ENCODE data around the gene MIDN. TPM values are rescaled to one million over a fixed set of nuclear protein-coding genes. Genes with fewer than 3 reads are reported as not detected.
"Not testable (repeated sequence)": the region's sequence is repeated elsewhere in the genome, so short reads cannot be mapped to it uniquely, and the experiment has no call there.

The MIDN gene
- total RNA-seq, 2 donors from 2014 or later = 202 to 276 TPM

DNA sequence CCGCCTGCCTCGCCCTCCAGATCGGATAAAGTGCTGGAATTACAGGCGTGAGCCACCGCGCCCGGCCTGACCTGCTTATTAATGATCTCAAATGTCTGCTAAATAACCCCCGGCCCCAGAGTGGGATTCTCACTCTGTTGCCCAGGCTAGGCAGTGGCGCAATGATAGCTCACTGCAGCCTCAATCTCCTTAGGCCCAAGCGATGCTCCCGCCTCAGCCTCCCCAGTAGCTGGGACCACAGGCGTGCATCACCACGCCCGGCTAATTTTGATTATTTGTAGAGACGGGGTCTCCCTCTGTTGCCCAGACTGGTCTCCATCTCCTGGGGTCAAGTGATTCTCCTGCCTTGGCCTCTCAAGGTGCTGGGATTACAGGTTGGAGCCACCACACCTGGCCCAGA lies 7.5 kb upstream of the MIDN start:
- ATAC-seq (no peak), DNase-seq (peak in 1 of 2 donors; percentile 42)
- intact Hi-C loops (cut with DNase I, micrococcal nuclease) = no loop called here

GRCh38 chr19:1241417-1242095 lies 6.8 kb upstream of the MIDN start, which contains the start of gene ATP5F1D:
Gene ATP5F1D, plus strand, starts transcription at chr19:1241751. Its CDS starts 100 bp downstream, at chr19:1241851.
- peak; percentile 95 to 96 for DNase-seq
- ATAC-seq = peak; percentile 62
- intact Hi-C loops (cut with DNase I, micrococcal nuclease) = no loop called here

DNA sequence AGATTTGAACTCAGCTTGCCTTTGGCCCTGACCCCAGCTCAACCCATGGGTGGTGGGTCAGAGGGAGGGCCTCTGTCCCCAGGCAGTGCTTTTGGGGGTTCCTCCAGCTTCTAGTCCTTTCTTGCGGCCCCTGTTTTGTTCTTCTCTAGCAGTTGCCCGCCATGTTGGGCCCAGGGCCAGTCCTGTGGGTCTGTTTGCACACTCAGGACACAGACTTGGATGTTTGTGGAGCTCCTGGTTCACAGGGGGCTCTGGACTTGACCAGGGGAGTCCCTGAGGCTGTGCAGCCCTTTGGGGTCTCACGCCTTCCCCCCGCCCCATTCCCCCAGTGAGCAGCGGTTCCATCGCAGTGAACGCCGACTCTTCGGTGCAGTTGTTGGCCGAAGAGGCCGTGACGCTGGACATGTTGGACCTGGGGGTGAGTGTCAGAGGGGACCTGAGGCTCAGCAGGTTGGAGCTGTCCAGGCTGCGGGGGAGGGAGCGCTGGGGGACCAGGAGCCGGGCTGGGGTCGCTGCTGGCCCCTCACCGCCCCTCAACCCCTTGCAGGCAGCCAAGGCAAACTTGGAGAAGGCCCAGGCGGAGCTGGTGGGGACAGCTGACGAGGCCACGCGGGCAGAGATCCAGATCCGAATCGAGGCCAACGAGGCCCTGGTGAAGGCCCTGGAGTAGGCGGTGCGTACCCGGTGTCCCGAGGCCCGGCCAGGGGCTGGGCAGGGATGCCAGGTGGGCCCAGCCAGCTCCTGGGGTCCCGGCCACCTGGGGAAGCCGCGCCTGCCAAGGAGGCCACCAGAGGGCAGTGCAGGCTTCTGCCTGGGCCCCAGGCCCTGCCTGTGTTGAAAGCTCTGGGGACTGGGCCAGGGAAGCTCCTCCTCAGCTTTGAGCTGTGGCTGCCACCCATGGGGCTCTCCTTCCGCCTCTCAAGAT lies 4.4 kb upstream of the MIDN start:
- peak; percentile 41 for ATAC-seq
- intact Hi-C loops (cut with DNase I, micrococcal nuclease) = loop anchor here in 1 of 2 donors (2.0 kb wide), 1 partner anchor 23 kb away; no protein-coding TSS in a partner anchor

DNA sequence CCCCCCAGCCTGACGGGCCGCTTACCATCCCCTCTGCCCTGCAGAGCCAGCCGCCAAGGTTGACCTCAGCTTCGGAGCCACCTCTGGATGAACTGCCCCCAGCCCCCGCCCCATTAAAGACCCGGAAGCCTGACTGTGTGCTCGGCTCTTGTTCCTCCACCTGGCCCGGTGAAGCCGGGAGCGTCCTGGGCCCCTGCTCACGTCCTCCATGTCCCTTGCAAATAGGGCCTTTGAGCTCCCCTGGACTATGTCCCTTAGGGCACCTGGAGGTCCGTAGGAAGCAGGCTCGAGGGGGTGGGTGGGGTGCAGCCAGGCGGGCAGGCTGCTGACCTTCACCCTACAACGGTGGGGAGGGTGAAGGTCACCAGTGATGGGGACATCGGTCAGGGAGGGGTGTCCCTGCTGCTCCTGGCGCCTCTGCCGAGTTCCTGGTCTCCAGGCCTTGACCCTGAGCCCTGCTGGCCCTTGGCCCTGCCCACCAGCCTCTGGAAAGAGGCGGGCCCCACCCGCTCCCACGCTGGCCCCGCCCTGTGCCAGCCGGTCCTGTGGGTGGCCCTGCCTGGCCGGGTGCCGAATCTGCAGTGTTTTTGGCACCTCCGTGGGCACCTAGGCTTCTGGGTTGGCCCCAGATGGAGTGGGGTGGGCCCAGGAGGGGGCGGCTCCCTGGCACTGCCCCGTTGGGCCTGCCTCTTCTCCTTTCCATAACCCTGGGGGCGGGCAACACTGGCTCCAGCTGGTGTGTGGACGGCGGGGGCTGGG lies 3.5 kb upstream of the MIDN start:
- DNase-seq = peak; percentile 81 to 87
- ATAC-seq = peak; percentile 40

More for the DNA sequence above, 4.4 kb upstream of the MIDN start:
- peak; percentile 88 to 90 for DNase-seq

DNA sequence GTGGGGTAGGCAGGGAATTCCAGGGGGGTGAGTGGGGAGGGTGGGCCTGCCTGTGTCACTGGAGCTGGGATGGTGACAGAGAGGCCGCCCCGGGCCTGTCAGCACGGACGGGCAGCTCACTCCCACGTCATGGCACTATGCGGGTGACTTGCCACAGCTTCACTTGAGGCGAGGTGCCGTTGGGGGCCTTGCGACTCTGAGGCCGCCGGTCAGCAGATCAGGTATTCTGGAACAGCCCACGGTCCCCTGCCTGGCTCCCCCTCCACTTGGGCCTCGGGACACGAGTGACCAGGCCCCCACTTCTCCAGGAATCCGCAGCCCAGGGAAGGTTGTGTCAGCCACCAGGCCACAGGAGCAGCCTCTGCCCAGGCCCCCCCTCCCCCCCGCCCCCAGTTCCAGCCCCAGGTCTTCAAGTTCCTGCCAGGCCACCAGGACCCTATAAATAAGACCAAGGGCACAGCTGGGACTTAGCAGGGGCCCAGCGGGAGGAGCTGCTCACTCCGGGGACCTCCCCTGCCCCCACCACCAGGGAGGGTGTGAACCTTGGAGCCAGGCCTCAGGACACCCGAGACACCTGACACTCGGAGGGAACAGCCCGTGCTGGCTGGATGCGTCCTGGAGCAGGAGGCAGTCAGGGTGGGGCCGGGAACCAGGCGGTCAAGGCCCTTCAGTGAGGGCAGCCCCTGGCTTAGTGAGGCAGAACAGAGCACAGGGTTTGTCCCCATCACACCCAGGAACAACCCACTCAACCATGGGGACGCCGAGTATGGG lies 2.7 kb upstream of the MIDN start:
- peak; percentile 9 for ATAC-seq
- DNase-seq = peak; percentile 70 to 94
- intact Hi-C loops (cut with DNase I, micrococcal nuclease) = loop anchor here in 1 of 2 donors (2.0 kb wide), 1 partner anchor 21 kb away; no protein-coding TSS in a partner anchor

More for the DNA sequence above, 3.5 kb upstream of the MIDN start:
- intact Hi-C loops (cut with DNase I, micrococcal nuclease) = loop anchor here in 1 of 2 donors (2.0 kb wide), 1 partner anchor 22 kb away; no protein-coding TSS in a partner anchor

- intact Hi-C loops (cut with DNase I, micrococcal nuclease); ATAC-seq: not testable (repeated sequence)
Measured at GRCh38 chr19:1246265-1247087, 1.9 kb upstream of the MIDN start.

DNA sequence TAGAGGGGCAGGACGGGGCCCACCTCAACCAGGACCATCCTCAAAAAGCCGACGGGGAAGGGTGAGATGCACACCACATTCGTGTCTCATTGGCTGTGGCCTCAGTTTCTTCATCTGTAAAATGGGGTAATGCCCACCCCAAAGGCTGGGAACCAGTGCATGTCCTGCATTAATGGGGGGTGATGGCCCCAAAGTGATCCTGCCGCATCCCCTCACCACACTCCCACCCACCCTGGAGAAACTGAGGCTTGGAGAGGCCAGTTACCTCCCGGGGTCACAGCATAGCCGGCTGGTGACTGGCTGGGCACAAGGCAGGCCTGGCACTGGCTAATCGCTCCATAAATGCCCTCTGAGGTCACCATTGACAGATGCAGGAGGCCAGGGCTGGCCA lies 640 bp upstream of the MIDN start:
- no peak for ATAC-seq

More at GRCh38 chr19:1246265-1247087, 1.9 kb upstream of the MIDN start:
- peak; percentile 58 to 59 for DNase-seq

DNA sequence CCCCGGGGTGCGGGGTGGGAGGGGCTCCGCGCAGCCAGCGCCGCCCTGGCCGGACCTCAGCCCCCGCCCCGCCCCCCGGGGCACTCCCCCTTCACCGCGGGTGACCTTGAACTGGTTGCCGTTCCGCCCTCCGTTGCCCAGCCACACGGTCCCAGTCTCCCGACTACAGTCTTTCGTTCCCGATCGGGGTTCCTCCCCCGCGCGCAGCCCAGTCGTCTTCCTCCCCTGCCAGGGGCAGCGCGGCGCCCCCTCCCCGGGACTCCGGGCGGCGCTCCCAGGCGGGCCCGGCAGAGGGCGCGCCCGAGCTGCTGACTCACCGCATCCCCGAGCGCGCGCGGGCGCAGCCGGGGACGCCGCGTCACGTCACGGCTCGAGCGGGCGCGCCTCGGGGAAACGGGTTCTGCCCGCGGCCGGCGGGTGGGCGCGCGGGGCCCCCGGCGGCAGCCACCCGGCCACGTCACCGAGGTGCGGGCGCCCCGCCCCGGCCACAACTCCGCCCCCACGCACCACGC lies 459 bp downstream of the MIDN start:
- ATAC-seq (peak; percentile 16), DNase-seq (peak; percentile 85 to 88)
- intact Hi-C loops (cut with DNase I, micrococcal nuclease) = no loop called here

More for the DNA sequence above, 640 bp upstream of the MIDN start:
- intact Hi-C loops (cut with DNase I, micrococcal nuclease) = no loop called here
- DNase-seq = no peak

DNA sequence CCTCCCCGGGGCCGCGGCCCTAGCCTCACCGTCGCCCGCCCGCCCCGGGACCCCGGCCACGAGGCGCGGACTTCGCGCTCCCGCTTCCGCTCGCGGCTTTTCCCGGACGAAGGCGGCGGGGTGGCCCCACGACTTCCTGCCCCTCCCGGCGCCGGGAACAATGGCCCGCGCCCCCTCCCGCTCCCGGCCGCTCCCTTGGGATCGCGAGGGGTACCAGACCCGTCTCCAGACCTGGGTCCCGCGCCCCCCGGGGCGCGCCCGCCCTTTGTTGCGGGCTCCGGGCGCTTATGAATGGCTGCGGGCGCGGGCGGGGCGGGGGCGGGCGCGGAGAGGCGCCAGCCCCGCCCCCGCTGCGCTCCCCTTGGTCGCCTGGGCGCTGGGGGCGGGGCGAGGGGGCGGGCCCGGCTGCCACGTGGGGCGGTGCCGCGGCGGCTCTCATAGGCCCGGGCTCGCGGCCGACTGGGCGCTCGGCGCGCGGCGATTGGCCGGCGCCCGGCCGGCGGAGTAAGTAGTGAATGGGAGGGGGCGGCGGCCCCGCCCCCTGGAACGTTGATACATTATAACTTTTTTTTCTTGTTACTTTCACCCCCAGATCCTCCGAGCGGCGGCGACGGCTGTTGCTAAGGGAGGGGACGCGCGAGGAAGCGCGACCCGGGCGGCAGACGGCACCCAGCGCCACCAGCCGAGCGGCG lies 1.1 kb downstream of the MIDN start:
- peak; percentile 92 to 94 for DNase-seq
- intact Hi-C loops (cut with DNase I, micrococcal nuclease) = no loop called here
- peak; percentile 33 for ATAC-seq

DNA sequence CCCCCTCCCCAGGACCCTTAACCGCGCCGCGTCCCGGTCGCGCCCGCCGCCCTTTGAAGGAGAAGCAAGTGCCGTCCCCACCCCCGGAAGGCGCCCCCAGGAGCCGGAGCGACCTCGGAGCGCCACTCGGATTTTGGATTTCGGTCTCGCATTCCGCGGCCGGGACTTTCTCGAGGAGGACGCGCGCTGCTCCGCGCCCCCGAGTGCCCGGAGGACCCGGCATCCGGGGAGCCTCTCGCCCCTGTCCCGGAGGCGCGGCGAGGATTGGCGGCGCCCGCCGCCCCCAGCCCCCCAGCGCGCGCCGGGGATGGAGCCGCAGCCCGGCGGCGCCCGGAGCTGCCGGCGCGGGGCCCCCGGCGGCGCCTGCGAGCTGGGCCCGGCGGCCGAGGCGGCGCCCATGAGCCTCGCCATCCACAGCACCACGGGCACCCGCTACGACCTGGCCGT lies 1.6 kb downstream of the MIDN start:
- ATAC-seq = no peak
- DNase-seq = no peak
- intact Hi-C loops (cut with DNase I, micrococcal nuclease) = no loop called here

- no peak for ATAC-seq
- intact Hi-C loops (cut with DNase I, micrococcal nuclease) = no loop called here
- peak; percentile 78 to 84 for DNase-seq
Measured at GRCh38 chr19:1250437-1251260, 2.3 kb downstream of the MIDN start.

DNA sequence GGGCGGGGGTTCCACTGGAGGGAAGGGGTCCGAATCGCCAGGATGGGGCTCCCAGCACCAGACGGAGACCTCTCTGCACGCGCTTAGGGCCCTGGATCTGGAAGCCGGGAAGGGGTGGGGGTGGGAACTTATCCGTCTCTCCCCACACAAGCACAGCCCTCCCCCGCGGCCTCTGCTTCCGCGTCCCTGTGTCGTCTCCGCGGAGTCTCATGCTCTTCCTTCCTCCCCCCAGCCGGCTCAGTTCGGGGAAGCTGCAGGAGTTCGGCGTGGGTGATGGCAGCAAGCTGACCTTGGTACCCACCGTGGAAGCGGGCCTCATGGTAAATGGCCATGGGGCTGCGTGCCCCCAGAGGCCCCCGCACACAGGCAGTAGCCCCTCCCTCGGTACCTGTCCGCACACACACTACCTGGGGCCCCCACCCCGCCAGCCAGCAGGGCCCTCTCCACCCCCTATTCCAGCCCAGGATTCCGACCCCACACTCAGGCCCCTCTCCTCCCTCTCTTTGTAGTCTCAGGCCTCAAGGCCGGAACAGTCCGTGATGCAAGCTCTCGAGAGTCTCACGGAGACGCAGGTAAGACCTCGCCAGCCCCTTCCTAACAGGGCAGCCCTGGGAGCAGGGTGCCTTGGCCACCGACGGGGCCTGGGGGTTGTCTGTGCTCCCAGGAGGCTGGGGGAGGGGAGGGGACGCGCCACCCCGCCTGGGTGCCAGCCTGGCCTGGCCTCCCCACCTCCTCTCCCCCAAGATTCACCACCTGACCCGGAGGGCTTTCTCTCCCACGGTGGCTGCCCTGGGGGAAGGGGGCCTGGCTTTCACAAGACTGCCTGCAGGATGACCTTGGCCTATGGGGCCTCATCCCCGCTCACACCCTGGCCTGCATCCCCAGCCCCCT lies 3.2 kb downstream of the MIDN start:
- intact Hi-C loops (cut with DNase I, micrococcal nuclease) = no loop called here
- DNase-seq (peak; percentile 86), ATAC-seq (peak; percentile 14)

DNA sequence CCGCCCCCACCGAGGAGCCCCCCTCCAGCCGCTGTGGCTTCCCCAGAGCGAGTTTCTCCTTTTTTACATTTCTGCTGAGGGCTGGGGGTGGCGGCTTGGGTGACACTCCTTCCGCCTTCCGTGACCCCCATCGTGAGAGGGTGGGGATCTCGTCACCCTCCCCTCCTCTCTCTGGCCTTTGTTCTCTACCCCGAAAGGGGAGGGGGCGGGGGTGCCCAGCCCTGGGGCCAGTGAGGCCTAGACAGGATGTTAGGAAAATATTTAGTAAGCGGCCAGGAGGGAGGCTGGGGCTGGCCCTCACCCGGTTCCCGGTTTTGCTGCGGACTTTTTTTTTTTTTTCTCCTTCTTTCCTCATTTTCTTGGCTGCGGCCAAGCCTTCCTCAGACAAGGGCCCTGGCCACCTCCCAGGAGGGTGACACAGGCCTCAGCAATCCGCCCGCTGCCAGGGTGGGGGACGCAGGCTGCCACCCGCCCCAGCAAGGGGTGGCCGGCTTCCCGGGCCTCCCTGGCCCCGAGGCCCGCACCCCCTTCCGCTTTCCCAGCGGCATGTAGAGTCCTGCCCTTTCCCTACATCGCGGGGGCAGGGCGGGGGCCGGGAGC lies 3.9 kb downstream of the MIDN start:
- ATAC-seq (peak; percentile 14), DNase-seq (peak; percentile 82 to 87)
- intact Hi-C loops (cut with DNase I, micrococcal nuclease) = no loop called here

GRCh38 chr19:1252821-1253513 lies 4.6 kb downstream of the MIDN start:
- ATAC-seq (peak; percentile 36), DNase-seq (peak; percentile 88 to 93)
- intact Hi-C loops (cut with DNase I, micrococcal nuclease) = no loop called here

Measured in left colon (tissue), 2 donors.